22Rv1 (cell line): ENCODE results near the gene IP6K1.

ENCODE experiments used
- CTCF ChIP-seq: fragments of 450-650 bp; IDR thresholded peaks from 2 replicates; pipeline ENCODE4 v1.5.1; 2017; ENCODE audit warnings: mild to moderate bottlenecking
- ZFX ChIP-seq: fragments of 450-650 bp; IDR thresholded peaks from 2 replicates; pipeline ENCODE4 v1.6.1; 2017; ENCODE audit warnings: antibody characterized with exemption, borderline replicate concordance

- TF ChIP-seq CTCF (peak; percentile 93), ZFX (no peak)
Measured at GRCh38 chr3:49802719-49803464, 16.6 kb upstream of the IP6K1 start, which contains the start of gene INKA1.
